AG09319 (cell line): Measurements from ENCODE around the gene FOXP1.

Source experiments
- DNase-seq: peaks from one replicate; pipeline ENCODE4 v3.0.0-alpha.2; 2010; ENCODE audit warnings: low read depth; ENCODE audit errors: extremely low read depth
- CTCF ChIP-seq: IDR thresholded peaks from 2 replicates; pipeline ENCODE4 v1.5.1; 2011; ENCODE audit warnings: low read depth, mild to moderate bottlenecking, inconsistent platforms, low read length, moderate library complexity

Gene FOXP1

GRCh38 chr3:71476950-71477349, 106.6 kb downstream of the FOXP1 start:
- no peak for DNase-seq
- no peak for TF ChIP-seq CTCF

DNA sequence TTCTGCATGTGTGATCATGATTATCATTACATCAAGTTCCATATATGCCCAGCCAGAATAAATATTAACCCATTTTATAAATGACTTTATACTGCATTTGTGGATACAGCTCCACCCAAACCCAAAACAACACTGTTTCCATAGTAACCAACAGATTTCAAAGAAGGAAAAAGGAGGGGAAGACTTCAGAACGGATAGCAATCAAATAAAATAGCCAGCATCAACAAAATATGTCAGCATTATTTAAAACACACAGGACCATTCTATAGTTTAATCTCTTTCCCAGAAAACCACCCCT, 114.4 kb downstream of the FOXP1 start:
- no peak for TF ChIP-seq CTCF
- DNase-seq: no peak

- no peak for TF ChIP-seq CTCF
- DNase-seq: no peak
Observed at GRCh38 chr3:71468311-71469137, 115.0 kb downstream of the FOXP1 start.

DNA sequence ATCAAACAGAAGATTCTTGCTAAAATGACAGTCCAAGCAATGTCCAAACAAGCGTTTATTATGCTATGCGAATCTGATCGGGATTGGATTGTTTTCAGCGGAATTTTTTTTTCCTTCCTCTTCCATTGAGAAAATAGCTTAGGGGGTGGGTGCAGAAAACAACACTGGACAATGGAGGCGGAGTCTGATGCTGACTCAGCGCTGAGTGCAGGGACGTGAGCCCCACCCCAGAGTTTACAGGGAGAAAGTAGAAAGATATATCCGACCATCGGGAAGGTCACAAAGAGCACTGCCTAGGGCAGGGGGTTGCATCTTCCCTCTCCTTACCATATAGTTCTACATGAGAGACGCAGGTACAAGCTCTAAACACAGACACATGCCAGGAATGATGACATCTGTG, 117.0 kb downstream of the FOXP1 start:
- DNase-seq: no peak
- no peak for TF ChIP-seq CTCF

DNA sequence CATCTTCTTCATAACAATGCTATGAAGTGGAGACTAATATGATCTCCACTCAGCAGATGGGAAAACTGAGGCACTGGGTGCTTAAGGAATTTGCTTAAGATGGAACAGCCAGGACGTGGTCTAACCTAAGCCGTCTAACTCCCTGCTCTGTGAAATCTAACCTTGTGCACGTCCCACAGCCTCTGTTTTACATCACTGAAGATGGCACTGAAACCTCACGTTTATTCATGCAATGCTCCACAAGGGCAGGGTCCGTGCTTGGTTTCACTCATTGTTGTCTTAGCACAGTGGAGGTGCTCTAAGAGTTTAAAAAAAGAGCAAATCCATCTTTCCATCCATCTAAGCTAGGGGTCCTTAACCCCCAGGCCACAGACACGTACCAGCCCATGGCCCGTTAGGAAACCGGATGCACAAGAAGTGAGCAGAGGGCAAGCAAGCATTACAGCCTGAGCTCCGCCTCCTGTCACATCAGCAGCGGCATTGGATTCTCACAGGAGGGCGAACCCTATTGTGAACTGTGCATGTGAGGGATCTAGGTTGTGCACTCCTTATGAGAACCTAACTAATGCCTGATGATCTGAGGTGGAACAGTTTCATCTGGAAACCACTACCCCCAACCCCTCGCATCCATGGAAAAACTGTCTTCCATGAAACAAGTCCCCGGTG, 118.0 kb downstream of the FOXP1 start:
- TF ChIP-seq CTCF: no peak
- no peak for DNase-seq

DNA sequence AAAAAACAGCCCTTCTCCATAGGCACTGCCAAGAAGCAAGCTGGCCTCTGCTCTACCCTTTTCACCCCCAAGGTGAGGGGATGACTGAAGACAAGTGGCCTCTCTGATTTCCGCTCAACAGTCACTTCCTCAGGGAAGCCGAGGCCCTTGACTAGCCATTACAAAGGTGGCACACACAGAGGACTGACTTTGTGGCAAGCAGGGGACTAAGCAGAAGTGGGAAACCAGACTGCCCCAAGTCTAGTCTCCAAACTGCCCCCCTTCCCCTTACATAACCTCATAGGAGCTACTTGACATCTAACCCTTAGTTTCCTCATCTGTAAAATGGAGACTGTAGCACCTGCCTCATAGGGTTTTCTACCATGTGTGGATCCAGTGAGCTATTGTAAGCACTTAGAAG, 118.9 kb downstream of the FOXP1 start:
- no peak for DNase-seq
- TF ChIP-seq CTCF: no peak

DNA sequence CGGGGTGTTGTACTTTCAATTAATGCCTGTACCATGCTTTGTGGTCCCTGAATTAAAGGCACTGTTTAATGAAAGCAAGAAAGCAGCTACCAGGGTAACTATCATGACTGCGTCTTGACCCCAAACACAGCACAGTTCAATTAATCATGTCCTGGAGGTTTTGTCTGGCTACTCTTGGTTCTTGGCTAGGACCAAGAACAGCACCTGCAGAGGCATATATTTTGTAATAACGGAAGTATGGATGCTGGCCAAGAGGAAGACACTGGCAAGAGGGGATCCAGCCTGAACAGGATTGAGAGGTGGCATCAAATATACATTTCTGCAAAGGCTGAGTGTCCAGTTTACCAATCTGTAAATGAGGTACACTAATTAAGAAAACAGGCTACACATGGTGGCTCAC, 119.9 kb downstream of the FOXP1 start:
- TF ChIP-seq CTCF: no peak

More for the DNA sequence above, 119.9 kb downstream of the FOXP1 start:
- DNase-seq: no peak
